Measurements from ENCODE around the gene KIN. TPM values are rescaled to one million over a fixed set of nuclear protein-coding genes. Genes with fewer than 3 reads are reported as not detected.

KIN gene
- total RNA-seq, 1 donor from 2014 or later = 13.7 TPM

- Histone ChIP-seq H3K4me1 (no peaks in the 10 kb centered on the region), H3K27ac (no peak overlapping the region), H3K27me3 (ENCODE audit: low read depth) (no peaks in the 10 kb centered on the region), H3K9me3 (no peaks in the 10 kb centered on the region), H3K36me3 (peaks cover 51% of the 10 kb centered on the region), H3K4me3 (no peak overlapping the region)
- DNase-seq (no peak), ATAC-seq (no peak)
- intact Hi-C loops (cut with DNase I) = no loop called here
- TF ChIP-seq CTCF (IDR thresholded peaks at IDR 0.05) = no peak
Measured at GRCh38 chr10:7808686-7809267, 21.0 kb upstream of the KIN start.

DNA sequence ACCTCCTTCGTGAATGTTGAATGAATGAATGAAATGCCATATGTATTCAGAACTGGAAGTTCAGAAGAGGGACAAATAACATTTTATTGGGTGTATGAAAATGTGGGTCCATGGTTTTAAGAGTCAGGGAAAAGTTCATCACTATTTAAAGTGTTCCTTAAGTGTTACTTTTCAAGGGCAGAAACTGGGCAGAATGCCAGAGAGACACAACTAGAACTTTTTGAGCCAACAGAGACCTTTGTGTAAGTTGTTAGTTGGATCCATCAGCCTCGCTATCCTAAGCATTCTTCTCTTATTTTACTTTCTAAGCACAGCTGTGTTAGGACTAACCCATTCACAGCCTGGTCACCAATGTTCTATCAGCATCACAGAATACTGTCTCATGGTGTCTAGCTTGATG is 16.9 kb upstream of the KIN start:
- intact Hi-C loops (cut with DNase I) = no loop called here

DNA sequence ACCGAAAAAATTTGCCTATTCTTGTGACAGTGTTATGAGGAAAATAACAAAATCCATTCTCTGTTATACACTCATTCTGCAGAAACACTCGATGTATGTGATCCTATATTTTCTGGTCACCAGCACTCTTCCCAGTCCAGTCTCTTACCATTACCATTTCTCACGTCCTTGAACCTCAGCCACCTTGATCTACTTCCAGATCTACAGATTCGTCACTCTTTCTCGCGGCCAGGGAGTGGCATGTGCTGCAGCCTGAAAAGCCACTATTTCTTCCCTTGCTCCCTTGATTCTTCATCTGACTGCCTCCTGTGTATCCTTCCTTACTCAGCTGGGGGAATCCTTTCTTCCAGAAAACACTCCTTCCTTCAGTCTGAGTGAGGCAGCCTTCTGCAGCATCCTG is 16.4 kb upstream of the KIN start:
- no peak for TF ChIP-seq CTCF (IDR thresholded peaks at IDR 0.05)
- H3K36me3 ChIP-seq = peaks cover 97% of the 10 kb centered on the region
- ATAC-seq (no peak), DNase-seq (no peak)
- H3K4me1 ChIP-seq = no peaks in the 10 kb centered on the region
- no peak overlapping the region for H3K27ac ChIP-seq
- no peaks in the 10 kb centered on the region for H3K27me3 ChIP-seq (ENCODE audit: low read depth)
- H3K9me3 ChIP-seq = no peaks in the 10 kb centered on the region
- no peak overlapping the region for H3K4me3 ChIP-seq
- intact Hi-C loops (cut with DNase I) = no loop called here

More for the DNA sequence above, 16.9 kb upstream of the KIN start:
- DNase-seq = no peak
- H3K4me3 ChIP-seq = no peak overlapping the region
- H3K9me3 ChIP-seq = no peaks in the 10 kb centered on the region
- no peaks in the 10 kb centered on the region for H3K27me3 ChIP-seq (ENCODE audit: low read depth)
- no peak for TF ChIP-seq CTCF (IDR thresholded peaks at IDR 0.05)
- ATAC-seq = no peak
- H3K4me1 ChIP-seq = no peaks in the 10 kb centered on the region
- H3K27ac ChIP-seq = no peak overlapping the region
- peaks cover 92% of the 10 kb centered on the region for H3K36me3 ChIP-seq

- H3K36me3 ChIP-seq = peaks cover 100% of the 10 kb centered on the region
- no peaks in the 10 kb centered on the region for H3K4me1 ChIP-seq
- no peak overlapping the region for H3K4me3 ChIP-seq
- DNase-seq (no peak), ATAC-seq (no peak)
- intact Hi-C loops (cut with DNase I) = no loop called here
- H3K9me3 ChIP-seq = no peaks in the 10 kb centered on the region
- no peak for TF ChIP-seq CTCF (IDR thresholded peaks at IDR 0.05)
- no peak overlapping the region for H3K27ac ChIP-seq
- no peaks in the 10 kb centered on the region for H3K27me3 ChIP-seq (ENCODE audit: low read depth)
Measured at GRCh38 chr10:7802606-7803005, 14.8 kb upstream of the KIN start.

DNA sequence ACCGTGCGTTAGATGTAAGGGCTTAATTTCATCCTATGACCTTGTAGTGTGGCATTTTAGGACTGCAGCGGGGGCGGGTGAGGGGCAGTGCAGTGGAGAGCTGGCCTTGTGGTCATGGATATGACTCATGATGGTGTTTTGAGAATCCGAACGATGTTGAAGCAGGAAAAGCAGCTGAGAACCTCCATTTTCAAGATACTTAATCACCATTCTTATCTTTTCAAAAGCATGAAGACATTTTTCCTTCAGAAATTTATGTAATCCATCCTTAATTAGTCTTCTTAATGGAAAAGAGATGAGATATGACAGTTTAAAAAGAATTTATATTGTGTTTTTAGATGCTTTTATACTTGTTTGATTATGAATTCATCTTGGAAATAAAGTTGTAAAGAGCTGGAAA is 9.8 kb upstream of the KIN start:
- Histone ChIP-seq H3K27ac (no peak overlapping the region), H3K4me3 (no peak overlapping the region), H3K36me3 (peaks cover 64% of the 10 kb centered on the region), H3K9me3 (no peaks in the 10 kb centered on the region), H3K4me1 (peaks cover 25% of the 10 kb centered on the region), H3K27me3 (ENCODE audit: low read depth) (no peaks in the 10 kb centered on the region)
- intact Hi-C loops (cut with DNase I) = no loop called here
- DNase-seq (no peak), ATAC-seq (no peak)
- no peak for TF ChIP-seq CTCF (IDR thresholded peaks at IDR 0.05)

Data from lower lobe of right lung (tissue), 2 donors.